Endothelial cell of umbilical vein (primary cell): ENCODE data around the gene FAM3B. TPM values are rescaled to one million over a fixed set of nuclear protein-coding genes. Genes with fewer than 3 reads are reported as not detected.

Source experiments
- BruUV-seq: library from RNA; stranded (reverse); fragments of 400-500 nt; replicated peaks from 2 replicates; lab custom pipeline; 2021; lab: Mats Ljungman, UMichigan
- CTCF ChIA-PET: fragments of 300-600, 350-600 bp; sonication (Branson Sonifier 250); formaldehyde crosslinking; loops from one replicate; lab custom pipeline; 2021; ENCODE audit warnings: antibody characterized with exemption, inconsistent platforms; lab: Charles Lee
- POLR2A ChIA-PET: fragments of 300-600, 350-600 bp; sonication (Branson Sonifier 250); formaldehyde crosslinking; loops from one replicate; lab custom pipeline; 2021; ENCODE audit warnings: antibody characterized with exemption, inconsistent platforms; lab: Charles Lee
- DNase-seq: peaks from one replicate; pipeline ENCODE4 v3.0.0-alpha.2; 2011; ENCODE audit warnings: low read depth, low spot score
- FAIRE-seq: peaks from 2 replicates; lab custom pipeline; 2011; peaks lifted over from hg19 to GRCh38; lab: Jason Lieb, UNC
- H2AFZ ChIP-seq: 2 replicates; pipeline ENCODE4 v1.6.0; 2012; ENCODE audit warnings: low read depth, low read length, control low read depth, inconsistent platforms
- H3K27ac ChIP-seq: 2 replicates; pipeline ENCODE4 v1.5.1; 2011; ENCODE audit warnings: low read depth, mild to moderate bottlenecking, control low read depth, low read length, moderate library complexity; ENCODE audit not compliant: insufficient read depth
- H3K27me3 ChIP-seq, 2 experiments: 2 replicates each; pipeline versions ENCODE4 v1.6.0 to v1.6.1; 2011; ENCODE audit warnings: low read length in 2 of 2, mixed read lengths in 1 of 2; ENCODE audit not compliant: control insufficient read depth in 2 of 2, insufficient read depth in 2 of 2
- H3K36me3 ChIP-seq, 2 experiments: 2 replicates in 1 of 2; 3 replicates in 1 of 2; pipeline ENCODE4 v1.5.1; 2011; ENCODE audit warnings: low read length in 2 of 2, mild to moderate bottlenecking in 1 of 2, moderate library complexity in 1 of 2; ENCODE audit not compliant: control insufficient read depth in 2 of 2, insufficient read depth in 2 of 2; ENCODE audit errors: extremely low read depth in 1 of 2
- H3K4me1 ChIP-seq: 3 replicates; pipeline ENCODE4 v1.5.1; 2011; ENCODE audit warnings: mild to moderate bottlenecking, low read length; ENCODE audit not compliant: control insufficient read depth, insufficient read depth; ENCODE audit errors: extremely low read depth
- H3K4me2 ChIP-seq: 2 replicates; pipeline ENCODE4 v1.6.1; 2011; ENCODE audit warnings: low read length, control low read depth, mixed read lengths; ENCODE audit not compliant: insufficient read depth
- H3K4me3 ChIP-seq, 3 experiments: fragments of 200-600 bp in 1 of 3; sonication (generic), shearing (Covaris generic) in 1 of 3; replicated peaks in 1 of 3; 2 replicates each; pipeline ENCODE4 v1.5.1; 2011 to 2016; ENCODE audit warnings: control low read depth in 3 of 3, low read length in 3 of 3, mild to moderate bottlenecking in 2 of 3, inconsistent platforms in 1 of 3, low read depth in 1 of 3, moderate library complexity in 1 of 3; ENCODE audit not compliant: insufficient read depth in 1 of 3
- H3K79me2 ChIP-seq: 2 replicates; pipeline ENCODE4 v1.6.0; 2012; ENCODE audit warnings: low read length, inconsistent platforms; ENCODE audit not compliant: control insufficient read depth, insufficient read depth
- H3K9ac ChIP-seq: replicated peaks from 2 replicates; pipeline ENCODE3; 2011; ENCODE audit warnings: low read length, control low read depth; ENCODE audit not compliant: insufficient read depth; ENCODE audit errors: extremely low read depth
- H3K9me1 ChIP-seq: replicated peaks from 3 replicates; pipeline ENCODE4 v1.6.0; 2011; ENCODE audit warnings: mild to moderate bottlenecking, low read length; ENCODE audit not compliant: control insufficient read depth, insufficient read depth; ENCODE audit errors: extremely low read depth
- H3K9me3 ChIP-seq: replicated peaks from 2 replicates; pipeline ENCODE4 v1.5.1; 2012; ENCODE audit warnings: low read length, inconsistent platforms; ENCODE audit not compliant: control insufficient read depth, insufficient read depth
- H4K20me1 ChIP-seq: replicated peaks from 2 replicates; pipeline ENCODE3; 2011; ENCODE audit warnings: mild to moderate bottlenecking, low read length; ENCODE audit not compliant: control insufficient read depth, insufficient read depth; ENCODE audit errors: extremely low read depth
- EZH2 ChIP-seq: IDR thresholded peaks from 2 replicates; pipeline ENCODE4 v1.6.1; 2012; ENCODE audit warnings: borderline replicate concordance, low read depth, mild to moderate bottlenecking, moderate library complexity, low read length, inconsistent platforms; ENCODE audit not compliant: severe bottlenecking
- FOS ChIP-seq: IDR thresholded peaks from 2 replicates; pipeline ENCODE4 v1.6.1; 2011; ENCODE audit warnings: mild to moderate bottlenecking, low read length, moderate library complexity, borderline replicate concordance; ENCODE audit not compliant: insufficient read depth
- GATA2 ChIP-seq: IDR thresholded peaks from 2 replicates; pipeline ENCODE4 v1.7.0; 2011; ENCODE audit warnings: low read depth, mild to moderate bottlenecking, moderate library complexity, mixed read lengths, low read length; ENCODE audit not compliant: insufficient read length, insufficient read depth
- JUN ChIP-seq: IDR thresholded peaks from 2 replicates; pipeline ENCODE4 v1.6.1; 2011; ENCODE audit warnings: borderline replicate concordance, low read depth; ENCODE audit not compliant: insufficient read length, insufficient read depth
- MYC ChIP-seq: IDR thresholded peaks from one replicate; pipeline ENCODE4 v1.6.1; 2011; ENCODE audit warnings: mild to moderate bottlenecking, low read depth, low read length
- POLR2AphosphoS5 ChIP-seq: IDR thresholded peaks from 2 replicates; pipeline ENCODE4 v1.6.1; 2012; ENCODE audit warnings: low read depth, mild to moderate bottlenecking, control low read depth, low read length, moderate library complexity; ENCODE audit not compliant: insufficient read depth
- dilution Hi-C: fragments of 300-500 bp; cut with MboI; formaldehyde crosslinking; loops from one replicate; pipeline ENCODE4 v1.15.0; 2019; ENCODE audit warnings: low sequenced_read_pairs; ENCODE audit not compliant: extremely low pct_ligation_motif_present
- intact Hi-C: fragments of 100-400 bp; cut with micrococcal nuclease; formaldehyde crosslinking; loops from one replicate; pipeline ENCODE4 v1.10.0; 2022
- polyA plus RNA-seq, 4 experiments: library from polyadenylated mRNA; depleted of rRNA in 3 of 4; stranded (reverse) in 3 of 4; unstranded in 1 of 4; fragments of >200 nt; gene quantifications; 2 replicates each; pipeline versions ENCODE4 v1.2.1 to v1.2.3, GENCODE V29; 2011 to 2012; ENCODE audit warnings: missing spikeins in 1 of 4
- total RNA-seq: library from RNA; stranded (reverse); gene quantifications from 2 replicates; pipeline ENCODE4 v1.2.3, GENCODE V29; 2021
- TF ChIP-seq, protein P1 (sequence below): IDR thresholded peaks from 2 replicates; pipeline ENCODE4 v1.6.1; 2011; ENCODE audit not compliant: insufficient read depth, insufficient read length
- TF ChIP-seq, protein P2 (sequence below), 2 donors: IDR thresholded peaks; 1 replicate in 1 of 2; 2 replicates in 1 of 2; pipeline ENCODE4 v1.5.1; 2011; ENCODE audit warnings: low read length in 2 of 2, mild to moderate bottlenecking in 2 of 2, moderate library complexity in 2 of 2, control low read depth in 1 of 2, inconsistent platforms in 1 of 2, low read depth in 1 of 2; ENCODE audit not compliant: insufficient read depth in 1 of 2; ENCODE audit errors: extremely low read depth in 1 of 2

FAM3B gene
- total and polyA plus RNA-seq, 2 donors (not counting 3 experiments of a cell fraction or from before 2014, with no cell fraction given): not detected

DNA sequence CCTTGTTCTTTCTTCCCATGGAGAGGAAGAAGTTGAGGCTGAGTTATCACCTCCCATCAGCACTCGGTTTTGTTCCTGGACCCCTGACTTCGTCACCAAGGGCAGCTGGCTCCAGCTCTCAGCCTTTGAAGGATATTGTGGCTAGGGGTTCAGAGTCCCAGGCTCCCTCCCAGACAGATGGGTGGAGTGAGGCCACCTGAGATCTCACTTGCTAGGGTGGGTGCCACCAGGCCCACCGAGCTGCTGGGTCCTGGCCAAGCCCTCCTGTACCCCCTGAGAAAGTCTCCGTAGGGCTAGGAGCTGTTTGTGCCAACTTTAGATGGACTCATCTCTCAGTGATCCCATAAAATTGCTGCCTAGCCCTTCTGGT lies 52.1 kb downstream of the FAM3B start:
- intact Hi-C loops: no loop called here
- dilution Hi-C loops: no loop called here
- Histone ChIP-seq H3K4me3 (no peak overlapping the region), H3K4me2 (no peak overlapping the region), H3K27ac (no peak overlapping the region), H3K36me3 (no peaks in the 10 kb centered on the region), H3K4me1 (no peaks in the 10 kb centered on the region), H2AFZ (no peak overlapping the region), H3K9me1 (no peaks in the 10 kb centered on the region), H3K9ac (no peak overlapping the region), H3K9me3 (no peaks in the 10 kb centered on the region), H3K27me3 (no peaks in the 10 kb centered on the region), H3K79me2 (no peaks in the 10 kb centered on the region), H4K20me1 (no peaks in the 10 kb centered on the region)
- DNase-seq: no peak
- no peak for FAIRE-seq
- POLR2A ChIA-PET: no interaction called here
- no peak for TF ChIP-seq POLR2AphosphoS5
- no peak for TF ChIP-seq GATA2
- no peak for TF ChIP-seq FOS
- no peak for TF ChIP-seq EZH2
- TF ChIP-seq, protein P1, sequence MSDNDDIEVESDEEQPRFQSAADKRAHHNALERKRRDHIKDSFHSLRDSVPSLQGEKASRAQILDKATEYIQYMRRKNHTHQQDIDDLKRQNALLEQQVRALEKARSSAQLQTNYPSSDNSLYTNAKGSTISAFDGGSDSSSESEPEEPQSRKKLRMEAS: no peak
- CTCF ChIA-PET: no interaction called here
- BruUV-seq: no TSS peak

- Histone ChIP-seq H3K4me3 (no peak overlapping the region), H3K79me2 (no peaks in the 10 kb centered on the region), H3K9me1 (no peaks in the 10 kb centered on the region), H3K27ac (no peak overlapping the region), H4K20me1 (no peaks in the 10 kb centered on the region), H3K27me3 (no peaks in the 10 kb centered on the region), H3K4me2 (no peak overlapping the region), H2AFZ (no peak overlapping the region), H3K9ac (no peak overlapping the region), H3K4me1 (no peaks in the 10 kb centered on the region), H3K9me3 (no peaks in the 10 kb centered on the region), H3K36me3 (no peaks in the 10 kb centered on the region)
- dilution Hi-C loops (no loop called here), intact Hi-C loops (no loop called here)
- CTCF ChIA-PET: interaction anchor here (1.2 kb wide), 1 partner anchor 49 kb away, joined by 3 read pairs; no protein-coding TSS in a partner anchor
- FAIRE-seq (no peak), DNase-seq (no peak)
- BruUV-seq: no TSS peak
- no peak for TF ChIP-seq EZH2
- no peak for TF ChIP-seq GATA2
- TF ChIP-seq FOS: no peak
- no peak for TF ChIP-seq JUN
- TF ChIP-seq, protein P2, sequence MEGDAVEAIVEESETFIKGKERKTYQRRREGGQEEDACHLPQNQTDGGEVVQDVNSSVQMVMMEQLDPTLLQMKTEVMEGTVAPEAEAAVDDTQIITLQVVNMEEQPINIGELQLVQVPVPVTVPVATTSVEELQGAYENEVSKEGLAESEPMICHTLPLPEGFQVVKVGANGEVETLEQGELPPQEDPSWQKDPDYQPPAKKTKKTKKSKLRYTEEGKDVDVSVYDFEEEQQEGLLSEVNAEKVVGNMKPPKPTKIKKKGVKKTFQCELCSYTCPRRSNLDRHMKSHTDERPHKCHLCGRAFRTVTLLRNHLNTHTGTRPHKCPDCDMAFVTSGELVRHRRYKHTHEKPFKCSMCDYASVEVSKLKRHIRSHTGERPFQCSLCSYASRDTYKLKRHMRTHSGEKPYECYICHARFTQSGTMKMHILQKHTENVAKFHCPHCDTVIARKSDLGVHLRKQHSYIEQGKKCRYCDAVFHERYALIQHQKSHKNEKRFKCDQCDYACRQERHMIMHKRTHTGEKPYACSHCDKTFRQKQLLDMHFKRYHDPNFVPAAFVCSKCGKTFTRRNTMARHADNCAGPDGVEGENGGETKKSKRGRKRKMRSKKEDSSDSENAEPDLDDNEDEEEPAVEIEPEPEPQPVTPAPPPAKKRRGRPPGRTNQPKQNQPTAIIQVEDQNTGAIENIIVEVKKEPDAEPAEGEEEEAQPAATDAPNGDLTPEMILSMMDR (IDR thresholded peaks at IDR 0.05; ENCODE audit: extremely low read depth in 1 of 2, insufficient read depth in 1 of 2, low read depth in 1 of 2, low read length in 2 of 2): no peak
- TF ChIP-seq MYC: no peak
- TF ChIP-seq, protein P1: no peak
- POLR2A ChIA-PET: no interaction called here
Measured at GRCh38 chr21:41369105-41369919, 52.7 kb downstream of the FAM3B start.
